Esophagus muscularis mucosa (tissue), 4 donors: Measurements from ENCODE around the gene ANKRD12. TPM values are rescaled to one million over a fixed set of nuclear protein-coding genes. Genes with fewer than 3 reads are reported as not detected.

ENCODE experiments used
- DNase-seq: peaks from one replicate; pipeline ENCODE4 v3.0.0-alpha.2; 2017; ENCODE audit errors: extremely low spot score
- H3K27ac ChIP-seq, 4 donors: fragments of 200-600 bp; sonication (generic); replicated peaks in 1 of 4; 1 replicate in 3 of 4; 2 replicates in 1 of 4; pipeline ENCODE4 v1.5.1; 2016 to 2019; ENCODE audit warnings: mild to moderate bottlenecking in 1 of 4
- H3K27me3 ChIP-seq, 4 donors: fragments of 200-600 bp; sonication (generic); one replicate each; pipeline versions ENCODE4 v1.5.1 to v1.6.0; 2016 to 2019
- H3K36me3 ChIP-seq, 4 donors: fragments of 200-600 bp; sonication (generic); one replicate each; pipeline ENCODE4 v1.5.1; 2016 to 2019
- H3K4me1 ChIP-seq, 4 donors: fragments of 200-600 bp; sonication (generic); one replicate each; pipeline ENCODE4 v1.5.1; 2016 to 2019
- H3K4me3 ChIP-seq, 4 donors: fragments of 200-600 bp; sonication (generic); 1 replicate in 2 of 4; 2 replicates in 2 of 4; pipeline ENCODE4 v1.5.1; 2016 to 2019; ENCODE audit warnings: mild to moderate bottlenecking in 4 of 4, moderate library complexity in 1 of 4
- H3K9me3 ChIP-seq, 4 donors: fragments of 200-600 bp; sonication (generic); 1 replicate in 3 of 4; 2 replicates in 1 of 4; pipeline ENCODE4 v1.5.1; 2016 to 2019
- EP300 ChIP-seq: sonication (generic); formaldehyde crosslinking; IDR thresholded peaks from one replicate; pipeline ENCODE4 v1.6.1; 2017; ENCODE audit warnings: antibody characterized with exemption
- POLR2A ChIP-seq: fragments of 450-650 bp; IDR thresholded peaks from one replicate; pipeline ENCODE4 v1.6.1; 2017; ENCODE audit warnings: antibody characterized with exemption, moderate library complexity, mild to moderate bottlenecking, low read depth
- POLR2AphosphoS5 ChIP-seq, 2 donors: sonication (generic); formaldehyde crosslinking; IDR thresholded peaks; one replicate each; pipeline ENCODE4 v1.6.1; 2017; ENCODE audit warnings: antibody characterized with exemption in 2 of 2
- WGBS: methylation state at CpG from one replicate; pipeline ENCODE4 v1.1.5; 2018; 5-methylcytosine and 5-hydroxymethylcytosine counted together
- intact Hi-C: fragments of 100-400 bp; cut with DNase I; formaldehyde crosslinking; loops from one replicate; pipeline ENCODE4 v1.15.1; 2023
- total RNA-seq, 4 donors: library from RNA; depleted of rRNA; stranded (reverse); fragments of >200 nt; gene quantifications; one replicate each; pipeline versions ENCODE4 v1.1.0 to v1.2.1, GENCODE V29; 2016
- TF ChIP-seq, protein P1 (sequence below), 3 experiments: fragments of 200-600 bp in 2 of 3; fragments of 450-650 bp in 1 of 3; sonication (generic) in 2 of 3; IDR thresholded peaks; one replicate each; pipeline ENCODE4 v1.5.1; 2017 to 2019; ENCODE audit warnings: antibody characterized with exemption in 3 of 3, mild to moderate bottlenecking in 2 of 3, moderate library complexity in 1 of 3

The ANKRD12 gene
- total RNA-seq, 4 donors from 2014 or later, result 65.2 to 108 (median 92.9) TPM

GRCh38 chr18:9287036-9287435, 150.5 kb downstream of the ANKRD12 start:
- intact Hi-C loops, result no loop called here
- Histone ChIP-seq H3K27ac (no peak overlapping the region), H3K4me1 (no peaks in the 10 kb centered on the region), H3K27me3 (no peaks in the 10 kb centered on the region), H3K9me3 (no peaks in the 10 kb centered on the region), H3K36me3 (peaks cover 0 to 11% (median 3%) of the 10 kb centered on the region in 4 donors), H3K4me3 (no peak overlapping the region)
- DNase-seq, result no peak
- no peak for TF ChIP-seq POLR2A
- TF ChIP-seq EP300, result no peak
- TF ChIP-seq, protein P1, sequence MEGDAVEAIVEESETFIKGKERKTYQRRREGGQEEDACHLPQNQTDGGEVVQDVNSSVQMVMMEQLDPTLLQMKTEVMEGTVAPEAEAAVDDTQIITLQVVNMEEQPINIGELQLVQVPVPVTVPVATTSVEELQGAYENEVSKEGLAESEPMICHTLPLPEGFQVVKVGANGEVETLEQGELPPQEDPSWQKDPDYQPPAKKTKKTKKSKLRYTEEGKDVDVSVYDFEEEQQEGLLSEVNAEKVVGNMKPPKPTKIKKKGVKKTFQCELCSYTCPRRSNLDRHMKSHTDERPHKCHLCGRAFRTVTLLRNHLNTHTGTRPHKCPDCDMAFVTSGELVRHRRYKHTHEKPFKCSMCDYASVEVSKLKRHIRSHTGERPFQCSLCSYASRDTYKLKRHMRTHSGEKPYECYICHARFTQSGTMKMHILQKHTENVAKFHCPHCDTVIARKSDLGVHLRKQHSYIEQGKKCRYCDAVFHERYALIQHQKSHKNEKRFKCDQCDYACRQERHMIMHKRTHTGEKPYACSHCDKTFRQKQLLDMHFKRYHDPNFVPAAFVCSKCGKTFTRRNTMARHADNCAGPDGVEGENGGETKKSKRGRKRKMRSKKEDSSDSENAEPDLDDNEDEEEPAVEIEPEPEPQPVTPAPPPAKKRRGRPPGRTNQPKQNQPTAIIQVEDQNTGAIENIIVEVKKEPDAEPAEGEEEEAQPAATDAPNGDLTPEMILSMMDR (IDR thresholded peaks at IDR 0.05), result no peak
- no peak for TF ChIP-seq POLR2AphosphoS5 (IDR thresholded peaks at IDR 0.05)
- 82% methylated on average over 7 of the region's 7 CpGs for WGBS

DNA sequence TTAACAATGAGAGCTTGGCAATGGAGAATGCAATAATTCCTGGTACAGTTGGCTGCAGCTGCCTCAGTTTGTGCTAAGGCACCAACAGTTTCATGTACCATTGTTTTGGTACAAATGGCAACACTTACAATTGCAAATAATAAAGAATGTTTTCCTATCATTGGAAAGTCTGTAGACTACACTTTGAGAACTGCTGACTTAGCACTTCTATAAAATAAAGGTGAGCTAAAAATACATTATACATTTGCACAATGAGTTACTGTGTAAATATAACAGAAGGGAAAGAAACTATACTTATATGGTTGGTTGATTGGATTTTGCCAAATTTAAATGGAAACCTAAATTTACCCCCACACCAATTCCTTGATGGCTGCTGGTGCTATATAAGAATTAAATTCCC, 153.1 kb downstream of the ANKRD12 start:
- peaks cover 0 to 12% (median 8%) of the 10 kb centered on the region in 4 donors for H3K9me3 ChIP-seq
- intact Hi-C loops, result no loop called here
- no peaks in the 10 kb centered on the region for H3K4me1 ChIP-seq
- H3K27ac ChIP-seq, result no peak overlapping the region
- H3K4me3 ChIP-seq, result no peak overlapping the region
- no peaks in the 10 kb centered on the region for H3K27me3 ChIP-seq
- no peak for DNase-seq
- TF ChIP-seq, protein P1 (IDR thresholded peaks at IDR 0.05), result no peak
- TF ChIP-seq POLR2AphosphoS5 (IDR thresholded peaks at IDR 0.05) (no peak), POLR2A (no peak), EP300 (no peak)
- no peaks in the 10 kb centered on the region for H3K36me3 ChIP-seq

DNA sequence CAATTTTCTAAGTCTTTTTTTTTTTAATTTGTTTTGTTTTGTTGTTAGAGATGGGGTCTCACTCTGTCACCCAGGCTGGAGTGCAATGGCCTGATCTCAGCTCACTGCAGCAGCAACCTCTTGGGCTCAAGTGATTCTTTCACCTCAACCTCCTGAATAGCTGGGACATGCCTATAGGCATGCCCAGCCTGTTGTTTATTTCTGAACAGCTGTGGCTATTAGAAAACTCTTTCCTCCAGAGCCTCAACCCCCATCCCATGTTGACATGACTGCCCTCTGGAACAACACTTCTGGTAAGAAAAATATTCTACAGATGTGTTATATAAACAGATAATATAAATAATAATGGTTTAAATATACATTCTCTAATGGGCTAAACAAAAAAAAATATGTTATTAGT, 153.6 kb downstream of the ANKRD12 start:
- Histone ChIP-seq H3K27ac (no peak overlapping the region), H3K4me3 (no peak overlapping the region), H3K36me3 (no peaks in the 10 kb centered on the region), H3K27me3 (no peaks in the 10 kb centered on the region), H3K4me1 (no peaks in the 10 kb centered on the region), H3K9me3 (peaks cover 0 to 12% (median 8%) of the 10 kb centered on the region in 4 donors)
- TF ChIP-seq POLR2A, result no peak
- no peak for TF ChIP-seq EP300
- no peak for TF ChIP-seq POLR2AphosphoS5 (IDR thresholded peaks at IDR 0.05)
- TF ChIP-seq, protein P1 (IDR thresholded peaks at IDR 0.05), result no peak
- intact Hi-C loops, result no loop called here
- no peak for DNase-seq

GRCh38 chr18:9292047-9292446, 155.5 kb downstream of the ANKRD12 start:
- DNase-seq, result no peak
- Histone ChIP-seq H3K4me3 (no peak overlapping the region), H3K4me1 (no peaks in the 10 kb centered on the region), H3K36me3 (no peaks in the 10 kb centered on the region), H3K9me3 (peaks cover 0 to 15% (median 10%) of the 10 kb centered on the region in 4 donors), H3K27ac (no peak overlapping the region), H3K27me3 (no peaks in the 10 kb centered on the region)
- no peak for TF ChIP-seq POLR2AphosphoS5 (IDR thresholded peaks at IDR 0.05)
- TF ChIP-seq POLR2A, result no peak
- TF ChIP-seq, protein P1 (IDR thresholded peaks at IDR 0.05), result no peak
- TF ChIP-seq EP300, result no peak
- 94% methylated on average over 2 of the region's 2 CpGs for WGBS
- intact Hi-C loops, result no loop called here

- Histone ChIP-seq H3K9me3 (peaks cover 0 to 16% (median 10%) of the 10 kb centered on the region in 4 donors), H3K27me3 (no peaks in the 10 kb centered on the region), H3K4me1 (no peaks in the 10 kb centered on the region), H3K27ac (no peak overlapping the region), H3K4me3 (no peak overlapping the region), H3K36me3 (no peaks in the 10 kb centered on the region)
- intact Hi-C loops, result no loop called here
- 100% methylated on average over 1 of the region's 1 CpG for WGBS
- TF ChIP-seq, protein P1 (IDR thresholded peaks at IDR 0.05), result no peak
- TF ChIP-seq POLR2AphosphoS5 (IDR thresholded peaks at IDR 0.05), result no peak
- no peak for TF ChIP-seq POLR2A
- TF ChIP-seq EP300, result no peak
- DNase-seq, result no peak
Measured at GRCh38 chr18:9293948-9294347, 157.4 kb downstream of the ANKRD12 start.
